GM12878 (cell line): ENCODE data around the gene SLC35G6.
"Not testable (repeated sequence)": the region's sequence is repeated elsewhere in the genome, so short reads cannot be mapped to it uniquely, and the experiment has no call there.

Experiments
- BHLHE40 ChIP-seq, 2 experiments: fragments of 450-650 bp in 1 of 2; IDR thresholded peaks; 2 replicates each; pipeline ENCODE4 v1.6.1; 2011 to 2017; ENCODE audit warnings: low read depth in 2 of 2, borderline replicate concordance in 1 of 2, improper control_type of control experiment in 1 of 2, low read length in 1 of 2, mild to moderate bottlenecking in 1 of 2
- GABPA ChIP-seq: IDR thresholded peaks from 2 replicates; pipeline ENCODE4 v1.6.1; 2014; ENCODE audit warnings: antibody characterized with exemption, low read depth, mild to moderate bottlenecking, inconsistent platforms
- TF ChIP-seq, protein P1 (sequence below), 3 experiments: IDR thresholded peaks in 2 of 3; conservative IDR thresholded peaks in 1 of 3; 2 replicates each; pipeline ENCODE4 v1.5.1; 2011; ENCODE audit warnings: low read depth in 3 of 3, low read length in 3 of 3, mild to moderate bottlenecking in 3 of 3, control low read depth in 2 of 3, moderate library complexity in 2 of 3, inconsistent platforms in 1 of 3, mixed read lengths in 1 of 3; ENCODE audit not compliant: control insufficient read depth in 2 of 3, insufficient read depth in 1 of 3; ENCODE audit errors: extremely low read depth in 1 of 3

- not testable (repeated sequence) for TF ChIP-seq GABPA; BHLHE40 (IDR thresholded peaks at IDR 0.05; ENCODE audit: borderline replicate concordance in 1 of 2, low read depth in 2 of 2, low read length in 1 of 2)
- TF ChIP-seq, protein P1, sequence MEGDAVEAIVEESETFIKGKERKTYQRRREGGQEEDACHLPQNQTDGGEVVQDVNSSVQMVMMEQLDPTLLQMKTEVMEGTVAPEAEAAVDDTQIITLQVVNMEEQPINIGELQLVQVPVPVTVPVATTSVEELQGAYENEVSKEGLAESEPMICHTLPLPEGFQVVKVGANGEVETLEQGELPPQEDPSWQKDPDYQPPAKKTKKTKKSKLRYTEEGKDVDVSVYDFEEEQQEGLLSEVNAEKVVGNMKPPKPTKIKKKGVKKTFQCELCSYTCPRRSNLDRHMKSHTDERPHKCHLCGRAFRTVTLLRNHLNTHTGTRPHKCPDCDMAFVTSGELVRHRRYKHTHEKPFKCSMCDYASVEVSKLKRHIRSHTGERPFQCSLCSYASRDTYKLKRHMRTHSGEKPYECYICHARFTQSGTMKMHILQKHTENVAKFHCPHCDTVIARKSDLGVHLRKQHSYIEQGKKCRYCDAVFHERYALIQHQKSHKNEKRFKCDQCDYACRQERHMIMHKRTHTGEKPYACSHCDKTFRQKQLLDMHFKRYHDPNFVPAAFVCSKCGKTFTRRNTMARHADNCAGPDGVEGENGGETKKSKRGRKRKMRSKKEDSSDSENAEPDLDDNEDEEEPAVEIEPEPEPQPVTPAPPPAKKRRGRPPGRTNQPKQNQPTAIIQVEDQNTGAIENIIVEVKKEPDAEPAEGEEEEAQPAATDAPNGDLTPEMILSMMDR (IDR thresholded peaks at IDR 0.05 in 2 of 3, conservative IDR thresholded peaks at IDR 0.05 in 1 of 3; ENCODE audit: control insufficient read depth in 2 of 3, extremely low read depth in 1 of 3, insufficient read depth in 1 of 3, low read depth in 3 of 3, low read length in 3 of 3), result not testable (repeated sequence)
These were observed 10.7 kb upstream of the SLC35G6 start for GRCh38 chr17:7470457-7470973.
